SK-N-SH treated with all-trans-retinoic acid at 6 μM for 48 hours (cell line): ENCODE results near the gene HIVEP2.

Source experiments
- ARNTL ChIP-seq: fragments of 450-650 bp; formaldehyde crosslinking; IDR thresholded peaks from 2 replicates; pipeline ENCODE4 v1.5.0; 2020; ENCODE audit warnings: low read depth, mild to moderate bottlenecking, moderate library complexity, borderline replicate concordance
- CSDC2 ChIP-seq: fragments of 250-450 bp; sonication (Bioruptor Pico); IDR thresholded peaks from 2 replicates; pipeline ENCODE4 v1.5.0; 2020; ENCODE audit warnings: mild to moderate bottlenecking, moderate library complexity
- ISL1 ChIP-seq: fragments of 250-450 bp; sonication (Bioruptor Pico); IDR thresholded peaks from 2 replicates; pipeline ENCODE4 v2.1.2; 2022; ENCODE audit warnings: mild to moderate bottlenecking, moderate library complexity
- PPARA ChIP-seq: fragments of 250-450 bp; sonication (Bioruptor Pico); IDR thresholded peaks from 2 replicates; pipeline ENCODE4 v1.5.0; 2020; ENCODE audit warnings: mild to moderate bottlenecking, borderline replicate concordance
- RARB ChIP-seq: fragments of 250-450 bp; sonication (Bioruptor Pico); IDR thresholded peaks from 2 replicates; pipeline ENCODE4 v1.8.0; 2021; ENCODE audit warnings: mild to moderate bottlenecking, moderate library complexity
- TCF4 ChIP-seq: fragments of 250-450 bp; sonication (Bioruptor Pico); IDR thresholded peaks from 2 replicates; pipeline ENCODE4 v1.8.0; 2021; ENCODE audit warnings: mild to moderate bottlenecking, moderate library complexity, borderline replicate concordance
- ZFP3 ChIP-seq: fragments of 250-450 bp; sonication (Bioruptor Pico); IDR thresholded peaks from 2 replicates; pipeline ENCODE4 v1.5.0; 2020; ENCODE audit warnings: mild to moderate bottlenecking, moderate library complexity
- ZFP30 ChIP-seq: fragments of 450-650 bp; formaldehyde crosslinking; IDR thresholded peaks from 2 replicates; pipeline ENCODE4 v1.5.0; 2022; ENCODE audit warnings: mild to moderate bottlenecking, moderate library complexity
- ZNF8 ChIP-seq: fragments of 450-650 bp; formaldehyde crosslinking; IDR thresholded peaks from 2 replicates; pipeline ENCODE4 v1.5.0; 2020; ENCODE audit warnings: mild to moderate bottlenecking, moderate library complexity
- TF ChIP-seq, protein P1 (sequence below): fragments of 250-450 bp; sonication (Bioruptor Pico); IDR thresholded peaks from 2 replicates; pipeline ENCODE4 v1.8.0; 2020; ENCODE audit warnings: mild to moderate bottlenecking, moderate library complexity, borderline replicate concordance
- TF ChIP-seq, protein P2 (sequence below): fragments of 250-450 bp; sonication (Bioruptor Pico); IDR thresholded peaks from 2 replicates; pipeline ENCODE4 v1.5.0; 2020; ENCODE audit warnings: mild to moderate bottlenecking, moderate library complexity
- TF ChIP-seq, protein P3 (sequence below): fragments of 250-450 bp; sonication (Bioruptor Pico); IDR thresholded peaks from 2 replicates; pipeline ENCODE4 v1.5.1; 2020; ENCODE audit warnings: low read depth, mild to moderate bottlenecking, moderate library complexity
- TF ChIP-seq, protein P4 (sequence below): fragments of 250-450 bp; sonication (Bioruptor Pico); IDR thresholded peaks from 2 replicates; pipeline ENCODE4 v1.8.0; 2021; ENCODE audit warnings: low read depth, mild to moderate bottlenecking, moderate library complexity, borderline replicate concordance

DNA sequence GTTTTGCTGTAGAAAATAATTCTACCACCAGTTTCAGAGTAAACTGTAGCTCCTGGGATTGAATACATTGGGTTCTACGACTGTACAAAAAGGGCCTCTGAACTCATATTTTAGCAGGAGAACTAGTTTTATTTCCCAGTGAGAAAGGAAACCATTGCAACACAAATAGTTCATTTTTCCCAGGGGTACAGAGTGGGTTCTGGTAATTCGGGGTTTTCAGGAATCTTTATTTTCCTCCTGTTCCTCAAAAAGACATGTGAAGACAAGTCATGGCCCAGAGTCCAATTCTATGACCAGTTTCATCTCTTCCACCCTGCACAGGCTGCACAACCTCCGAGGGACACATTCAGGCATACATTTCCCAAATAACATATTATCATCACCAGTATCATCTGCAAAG, 222.1 kb downstream of the HIVEP2 start:
- no peak for TF ChIP-seq ZFP30 (CRISPR knock-in tag)
- TF ChIP-seq, protein P1, sequence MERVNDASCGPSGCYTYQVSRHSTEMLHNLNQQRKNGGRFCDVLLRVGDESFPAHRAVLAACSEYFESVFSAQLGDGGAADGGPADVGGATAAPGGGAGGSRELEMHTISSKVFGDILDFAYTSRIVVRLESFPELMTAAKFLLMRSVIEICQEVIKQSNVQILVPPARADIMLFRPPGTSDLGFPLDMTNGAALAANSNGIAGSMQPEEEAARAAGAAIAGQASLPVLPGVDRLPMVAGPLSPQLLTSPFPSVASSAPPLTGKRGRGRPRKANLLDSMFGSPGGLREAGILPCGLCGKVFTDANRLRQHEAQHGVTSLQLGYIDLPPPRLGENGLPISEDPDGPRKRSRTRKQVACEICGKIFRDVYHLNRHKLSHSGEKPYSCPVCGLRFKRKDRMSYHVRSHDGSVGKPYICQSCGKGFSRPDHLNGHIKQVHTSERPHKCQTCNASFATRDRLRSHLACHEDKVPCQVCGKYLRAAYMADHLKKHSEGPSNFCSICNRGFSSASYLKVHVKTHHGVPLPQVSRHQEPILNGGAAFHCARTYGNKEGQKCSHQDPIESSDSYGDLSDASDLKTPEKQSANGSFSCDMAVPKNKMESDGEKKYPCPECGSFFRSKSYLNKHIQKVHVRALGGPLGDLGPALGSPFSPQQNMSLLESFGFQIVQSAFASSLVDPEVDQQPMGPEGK (CRISPR knock-in tag), result no peak
- TF ChIP-seq ARNTL (CRISPR knock-in tag), result no peak
- TF ChIP-seq ZFP3 (CRISPR knock-in tag), result no peak
- TF ChIP-seq, protein P2, sequence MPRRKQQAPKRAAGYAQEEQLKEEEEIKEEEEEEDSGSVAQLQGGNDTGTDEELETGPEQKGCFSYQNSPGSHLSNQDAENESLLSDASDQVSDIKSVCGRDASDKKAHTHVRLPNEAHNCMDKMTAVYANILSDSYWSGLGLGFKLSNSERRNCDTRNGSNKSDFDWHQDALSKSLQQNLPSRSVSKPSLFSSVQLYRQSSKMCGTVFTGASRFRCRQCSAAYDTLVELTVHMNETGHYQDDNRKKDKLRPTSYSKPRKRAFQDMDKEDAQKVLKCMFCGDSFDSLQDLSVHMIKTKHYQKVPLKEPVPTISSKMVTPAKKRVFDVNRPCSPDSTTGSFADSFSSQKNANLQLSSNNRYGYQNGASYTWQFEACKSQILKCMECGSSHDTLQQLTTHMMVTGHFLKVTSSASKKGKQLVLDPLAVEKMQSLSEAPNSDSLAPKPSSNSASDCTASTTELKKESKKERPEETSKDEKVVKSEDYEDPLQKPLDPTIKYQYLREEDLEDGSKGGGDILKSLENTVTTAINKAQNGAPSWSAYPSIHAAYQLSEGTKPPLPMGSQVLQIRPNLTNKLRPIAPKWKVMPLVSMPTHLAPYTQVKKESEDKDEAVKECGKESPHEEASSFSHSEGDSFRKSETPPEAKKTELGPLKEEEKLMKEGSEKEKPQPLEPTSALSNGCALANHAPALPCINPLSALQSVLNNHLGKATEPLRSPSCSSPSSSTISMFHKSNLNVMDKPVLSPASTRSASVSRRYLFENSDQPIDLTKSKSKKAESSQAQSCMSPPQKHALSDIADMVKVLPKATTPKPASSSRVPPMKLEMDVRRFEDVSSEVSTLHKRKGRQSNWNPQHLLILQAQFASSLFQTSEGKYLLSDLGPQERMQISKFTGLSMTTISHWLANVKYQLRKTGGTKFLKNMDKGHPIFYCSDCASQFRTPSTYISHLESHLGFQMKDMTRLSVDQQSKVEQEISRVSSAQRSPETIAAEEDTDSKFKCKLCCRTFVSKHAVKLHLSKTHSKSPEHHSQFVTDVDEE (CRISPR knock-in tag), result no peak
- TF ChIP-seq ZNF8 (CRISPR knock-in tag), result no peak
- TF ChIP-seq, protein P3, sequence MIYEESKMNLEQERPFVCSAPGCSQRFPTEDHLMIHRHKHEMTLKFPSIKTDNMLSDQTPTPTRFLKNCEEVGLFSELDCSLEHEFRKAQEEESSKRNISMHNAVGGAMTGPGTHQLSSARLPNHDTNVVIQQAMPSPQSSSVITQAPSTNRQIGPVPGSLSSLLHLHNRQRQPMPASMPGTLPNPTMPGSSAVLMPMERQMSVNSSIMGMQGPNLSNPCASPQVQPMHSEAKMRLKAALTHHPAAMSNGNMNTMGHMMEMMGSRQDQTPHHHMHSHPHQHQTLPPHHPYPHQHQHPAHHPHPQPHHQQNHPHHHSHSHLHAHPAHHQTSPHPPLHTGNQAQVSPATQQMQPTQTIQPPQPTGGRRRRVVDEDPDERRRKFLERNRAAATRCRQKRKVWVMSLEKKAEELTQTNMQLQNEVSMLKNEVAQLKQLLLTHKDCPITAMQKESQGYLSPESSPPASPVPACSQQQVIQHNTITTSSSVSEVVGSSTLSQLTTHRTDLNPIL, result no peak
- TF ChIP-seq ISL1 (CRISPR knock-in tag), result no peak
- TF ChIP-seq, protein P4, sequence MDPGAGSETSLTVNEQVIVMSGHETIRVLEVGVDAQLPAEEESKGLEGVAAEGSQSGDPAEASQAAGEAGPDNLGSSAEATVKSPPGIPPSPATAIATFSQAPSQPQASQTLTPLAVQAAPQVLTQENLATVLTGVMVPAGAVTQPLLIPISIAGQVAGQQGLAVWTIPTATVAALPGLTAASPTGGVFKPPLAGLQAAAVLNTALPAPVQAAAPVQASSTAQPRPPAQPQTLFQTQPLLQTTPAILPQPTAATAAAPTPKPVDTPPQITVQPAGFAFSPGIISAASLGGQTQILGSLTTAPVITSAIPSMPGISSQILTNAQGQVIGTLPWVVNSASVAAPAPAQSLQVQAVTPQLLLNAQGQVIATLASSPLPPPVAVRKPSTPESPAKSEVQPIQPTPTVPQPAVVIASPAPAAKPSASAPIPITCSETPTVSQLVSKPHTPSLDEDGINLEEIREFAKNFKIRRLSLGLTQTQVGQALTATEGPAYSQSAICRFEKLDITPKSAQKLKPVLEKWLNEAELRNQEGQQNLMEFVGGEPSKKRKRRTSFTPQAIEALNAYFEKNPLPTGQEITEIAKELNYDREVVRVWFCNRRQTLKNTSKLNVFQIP (CRISPR knock-in tag), result no peak
- no peak for TF ChIP-seq CSDC2
- TF ChIP-seq RARB (CRISPR knock-in tag), result no peak
- TF ChIP-seq PPARA (CRISPR knock-in tag), result no peak
- TF ChIP-seq TCF4 (CRISPR knock-in tag), result no peak
